ENCODE results near the gene UNC80.

Gene UNC80

GRCh38 chr2:209974576-209974975 is 202.9 kb downstream of the UNC80 start:
- no peak for ATAC-seq
- DNase-seq: no peak

DNA sequence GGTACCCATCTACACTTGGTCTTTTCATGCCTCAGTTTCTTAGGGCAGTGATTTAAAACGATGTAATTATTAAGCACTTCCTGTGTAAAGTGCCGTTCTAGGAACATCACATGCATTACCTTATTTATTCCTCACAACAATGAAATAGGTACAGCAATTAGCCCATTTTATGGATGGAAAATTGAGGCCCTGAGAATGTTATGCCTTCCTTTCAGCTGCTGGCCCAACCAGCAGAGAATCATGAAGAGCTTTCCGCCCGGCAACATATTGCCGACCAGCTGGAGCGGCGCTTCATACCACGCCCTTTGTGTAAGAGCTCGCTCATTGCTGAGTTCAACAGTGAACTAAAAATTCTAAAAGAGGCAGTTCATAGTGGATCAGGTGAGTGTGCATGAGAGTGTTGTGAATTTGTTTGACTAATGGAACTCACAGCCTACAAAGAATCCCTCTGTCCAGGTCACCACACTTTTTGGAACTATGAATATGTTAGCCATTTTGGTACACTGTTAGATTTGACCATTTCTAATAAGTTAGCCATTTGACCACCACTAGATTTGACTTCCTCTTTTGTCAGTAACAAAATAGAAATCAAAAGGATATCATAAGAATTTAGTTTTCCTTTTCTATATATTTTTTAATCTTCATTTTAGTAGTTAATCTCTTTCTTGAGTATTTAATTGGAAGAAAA is 205.2 kb downstream of the UNC80 start:
- DNase-seq (no peak), ATAC-seq (no peak)

GRCh38 chr2:209977386-209978239 is 206.0 kb downstream of the UNC80 start:
- ATAC-seq (no peak), DNase-seq (no peak)

DNA sequence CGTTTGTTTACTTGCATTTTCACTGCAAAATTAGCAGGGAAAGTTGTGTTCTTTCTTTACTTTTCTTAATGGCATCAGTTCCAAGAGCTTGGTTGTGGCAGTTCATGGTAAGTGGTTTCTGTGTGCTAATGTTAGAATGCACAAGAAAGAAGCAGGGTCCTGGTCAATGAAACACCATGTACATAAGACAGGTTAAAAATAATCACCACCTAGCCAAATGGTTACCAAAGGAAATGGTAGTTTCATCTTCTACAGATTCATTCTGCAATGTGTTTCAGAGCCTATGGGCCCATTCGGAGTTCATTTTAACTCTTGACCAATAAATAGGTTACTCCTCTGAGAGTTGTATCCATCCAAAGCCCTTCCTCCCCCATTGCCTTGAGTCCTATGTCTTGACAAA is 212.7 kb downstream of the UNC80 start:
- no peak for ATAC-seq
- no peak for DNase-seq

DNA sequence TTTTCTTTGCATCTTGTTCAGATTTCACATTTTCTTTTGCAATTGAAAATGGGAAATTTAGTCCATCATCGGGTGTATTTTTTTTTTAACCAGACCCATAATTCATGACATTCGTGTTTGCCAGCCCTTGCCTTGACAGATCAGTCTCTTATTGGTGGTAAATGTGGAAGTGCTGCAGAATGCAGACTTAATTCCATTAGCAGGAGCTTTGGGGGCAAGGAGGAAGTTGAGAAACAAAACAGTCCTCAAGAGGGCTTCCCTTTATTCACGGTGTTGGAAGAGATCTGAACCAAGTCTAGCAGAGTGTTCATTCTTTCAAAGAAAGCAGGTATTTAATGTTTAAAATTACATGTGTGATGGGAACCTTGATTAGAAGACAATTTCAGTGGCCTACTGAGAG is 214.2 kb downstream of the UNC80 start:
- no peak for DNase-seq
- ATAC-seq: no peak

DNA sequence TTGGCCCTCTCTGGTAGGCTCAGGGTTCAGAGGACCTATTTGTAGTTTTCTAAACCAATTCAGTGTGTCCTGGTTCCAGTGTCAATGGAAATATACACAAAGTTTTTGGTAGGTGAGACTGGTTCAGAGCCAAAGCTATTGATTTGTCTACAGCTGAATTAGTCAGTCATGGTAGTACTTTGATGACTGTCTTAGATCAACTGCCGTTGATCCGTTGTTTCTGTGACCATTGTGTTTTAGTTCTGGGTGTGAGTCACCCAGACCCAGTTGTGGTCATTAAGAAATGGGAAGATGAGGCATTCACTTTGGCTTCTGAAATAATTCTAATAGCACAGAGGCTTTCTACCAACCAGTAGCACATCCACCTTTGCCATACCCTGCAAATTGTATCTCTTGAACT is 214.8 kb downstream of the UNC80 start:
- no peak for DNase-seq
- no peak for ATAC-seq

DNA sequence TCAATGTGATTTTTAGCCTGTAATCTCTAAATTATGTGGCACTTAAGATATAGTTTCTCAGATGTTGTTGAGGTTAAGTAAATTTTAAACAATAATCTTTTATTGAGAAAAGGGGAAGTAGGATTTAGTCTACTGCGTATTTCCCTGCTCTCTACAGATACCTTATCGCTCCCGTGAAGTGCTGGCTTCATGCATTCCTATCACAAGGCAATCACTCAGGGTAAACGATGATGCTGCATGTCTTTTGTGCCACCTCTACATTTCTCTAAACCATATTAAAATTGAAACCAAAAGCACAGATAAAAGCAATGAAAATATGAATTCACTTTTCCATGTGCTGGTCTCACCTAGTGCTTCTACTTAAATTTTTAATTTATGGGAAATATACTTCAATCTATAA is 216.4 kb downstream of the UNC80 start:
- DNase-seq: no peak
- peak; percentile 65 for ATAC-seq

DNA sequence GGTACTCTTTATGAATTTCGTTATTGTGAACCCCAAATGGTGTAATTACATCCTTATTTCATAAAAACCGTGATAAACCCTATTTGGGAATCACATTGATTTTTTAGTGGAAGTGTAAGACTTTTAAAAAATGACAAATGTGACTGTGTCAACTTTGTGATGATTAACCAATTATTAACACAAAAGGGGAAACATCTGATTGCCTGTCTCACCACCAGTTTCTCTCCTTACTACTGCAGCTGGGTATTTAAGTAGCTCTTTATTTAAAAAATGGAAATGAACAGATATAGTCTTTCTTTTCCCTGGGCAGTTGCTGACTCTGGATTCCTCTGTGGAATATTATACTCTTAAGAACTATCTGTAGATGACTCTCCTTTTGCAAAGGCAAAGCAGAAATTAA is 219.2 kb downstream of the UNC80 start:
- no peak for DNase-seq
- no peak for ATAC-seq

- DNase-seq (no peak), ATAC-seq (no peak)
These were observed 222.3 kb downstream of the UNC80 start for GRCh38 chr2:209993968-209994367.

DNA sequence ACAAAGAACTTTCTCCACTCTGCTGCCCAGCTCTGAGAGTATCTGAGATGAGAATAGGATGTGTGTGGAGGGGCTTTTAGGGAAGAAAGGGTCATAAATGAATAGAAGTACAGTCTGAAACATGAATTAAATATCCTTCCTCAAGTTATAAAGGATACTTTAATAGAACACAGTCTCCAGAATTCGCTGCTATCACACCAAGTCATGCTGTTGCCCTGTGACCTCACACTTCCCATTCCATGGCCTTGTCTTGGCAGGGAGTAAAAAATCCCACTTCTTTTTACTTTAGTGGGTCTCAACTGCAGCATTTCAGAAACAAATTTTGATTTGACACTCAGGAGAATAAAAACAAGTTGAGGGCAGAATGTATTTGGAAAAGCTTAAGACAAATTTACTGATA is 227.0 kb downstream of the UNC80 start:
- ATAC-seq (no peak), DNase-seq (no peak)

DNA sequence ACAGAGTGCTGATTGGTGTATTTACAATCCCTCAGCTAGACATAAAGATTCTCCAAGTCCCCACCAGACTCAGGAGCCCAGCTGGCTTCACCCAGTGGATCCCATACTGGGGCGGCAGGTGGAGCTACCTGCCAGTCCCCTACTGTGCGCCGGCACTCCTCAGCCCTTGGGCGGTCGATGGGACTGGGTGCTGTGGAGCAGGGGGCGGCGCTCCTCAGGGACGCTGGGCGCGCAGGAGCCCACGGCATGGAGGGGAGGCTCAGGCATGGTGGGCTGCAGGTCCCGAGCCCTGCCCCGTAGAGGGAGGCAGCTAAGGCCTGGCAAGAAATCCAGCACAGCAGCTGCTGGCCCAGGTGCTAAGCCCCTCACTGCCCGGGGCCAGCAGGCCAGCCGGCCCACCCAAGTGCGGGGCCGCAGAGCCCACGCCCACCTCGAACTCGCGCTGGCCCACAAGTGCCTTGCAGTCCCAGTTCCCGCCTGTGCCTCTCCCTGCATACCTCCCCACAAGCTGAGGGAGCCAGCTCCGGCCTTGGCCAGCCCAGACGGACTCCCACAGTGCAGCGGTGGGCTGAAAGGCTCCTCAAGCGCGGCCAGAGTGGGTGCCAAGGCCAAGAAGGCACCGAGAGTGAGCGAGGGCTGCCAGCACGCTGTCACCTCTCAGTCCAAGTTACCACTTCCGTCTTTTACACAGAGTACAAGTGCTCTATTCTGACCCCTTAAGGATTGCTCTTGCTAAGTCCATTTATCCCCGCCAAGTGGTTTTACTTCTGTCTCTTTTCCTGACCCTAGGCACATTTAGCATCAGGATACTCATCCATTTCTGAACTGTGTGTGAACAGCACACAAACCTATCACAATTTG is 229.1 kb downstream of the UNC80 start:
- ATAC-seq: no peak
- DNase-seq: no peak

DNA sequence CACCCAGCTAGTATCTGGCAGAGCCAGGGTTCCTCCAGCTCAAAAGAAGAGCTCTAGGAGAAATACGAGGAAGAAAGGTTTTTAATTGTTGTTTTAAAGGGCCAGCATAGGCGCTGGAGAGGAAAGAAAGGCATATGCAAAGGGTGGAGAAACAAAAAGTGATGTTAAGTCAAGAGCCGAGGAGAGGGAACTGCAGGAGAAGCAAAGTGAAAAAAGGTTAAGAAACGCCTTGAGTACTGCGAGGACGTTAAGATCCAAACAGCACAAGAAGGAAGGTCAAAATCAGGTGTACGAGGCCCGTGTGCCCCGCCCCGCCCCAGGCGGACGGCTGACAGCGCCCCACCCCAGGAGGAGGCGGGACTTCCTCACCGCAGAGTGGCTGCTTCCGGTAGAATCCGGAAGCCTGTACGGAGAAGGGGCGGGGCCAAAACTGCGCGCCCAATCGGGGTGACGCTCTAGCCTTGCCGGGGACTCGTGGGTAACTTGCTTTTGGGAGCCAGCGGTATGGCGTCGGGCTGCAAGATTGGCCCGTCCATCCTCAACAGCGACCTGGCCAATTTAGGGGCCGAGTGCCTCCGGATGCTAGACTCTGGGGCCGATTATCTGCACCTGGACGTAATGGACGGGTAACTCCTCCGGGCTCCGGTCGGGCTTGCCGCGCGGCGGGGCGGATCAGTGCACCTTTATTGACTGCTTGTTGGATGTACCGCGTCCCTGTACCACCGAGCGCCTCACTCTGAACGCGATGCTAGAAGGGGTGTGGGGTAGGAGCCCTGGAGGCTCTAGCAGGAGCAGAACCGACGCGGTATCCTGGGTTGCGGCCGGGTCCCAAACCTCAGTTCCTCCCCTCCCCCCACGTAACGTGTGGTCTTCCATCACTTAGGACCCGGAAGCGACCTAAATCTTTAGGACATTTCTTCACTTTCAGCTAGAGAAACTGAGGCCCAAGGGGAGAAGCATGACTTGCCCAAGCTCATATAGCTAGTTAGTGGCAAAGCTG is 230.8 kb downstream of the UNC80 start, which contains the start of gene RPE:
RPE (plus strand) TSS at position 481 of the 1,000 bp plus-strand sequence; CDS start at position 505, 24 bp downstream.
- DNase-seq (peak; percentile 99), ATAC-seq (peak; percentile 99)

GRCh38 chr2:210003359-210003758 is 231.7 kb downstream of the UNC80 start:
- ATAC-seq (no peak), DNase-seq (no peak)

DNA sequence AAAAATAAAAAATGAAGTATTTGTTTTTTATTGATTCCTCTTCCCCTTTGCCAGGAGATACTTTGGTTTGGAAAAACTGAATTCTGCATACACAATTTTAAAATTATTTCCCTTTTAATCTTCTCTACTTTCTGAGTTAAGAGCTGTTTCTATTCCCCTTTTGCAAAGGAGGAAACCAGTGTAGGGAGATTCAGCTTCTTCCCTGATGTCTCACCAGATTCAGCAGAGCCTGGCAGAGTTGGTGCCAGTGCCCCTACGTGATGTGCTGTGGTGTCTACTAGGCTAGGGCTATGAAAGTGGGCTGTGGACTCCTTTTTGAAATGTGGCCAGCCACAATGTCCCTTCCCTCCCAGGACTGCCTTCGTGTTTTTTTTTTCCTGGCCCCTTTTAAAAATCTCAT is 233.2 kb downstream of the UNC80 start:
- DNase-seq (no peak), ATAC-seq (no peak)

DNA sequence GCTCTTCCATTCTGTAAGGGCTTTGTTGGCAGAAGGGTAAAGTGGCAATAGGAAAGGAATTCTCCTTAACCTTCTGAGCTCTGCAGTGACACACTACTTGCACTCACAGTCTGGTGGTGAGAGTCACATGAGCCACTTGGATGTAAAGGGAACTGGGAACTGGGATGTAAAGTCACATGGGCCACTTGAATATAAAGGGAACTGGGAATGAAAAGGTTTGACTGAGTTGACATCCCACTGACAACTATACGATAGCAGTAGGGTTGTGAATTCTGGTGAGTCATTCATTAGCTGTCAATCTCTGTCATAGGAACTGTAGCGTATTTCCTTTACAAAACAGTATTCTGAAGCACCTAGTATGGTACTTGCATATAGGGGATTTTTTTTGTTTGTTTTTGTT is 236.3 kb downstream of the UNC80 start:
- DNase-seq: no peak
- ATAC-seq: no peak

DNA sequence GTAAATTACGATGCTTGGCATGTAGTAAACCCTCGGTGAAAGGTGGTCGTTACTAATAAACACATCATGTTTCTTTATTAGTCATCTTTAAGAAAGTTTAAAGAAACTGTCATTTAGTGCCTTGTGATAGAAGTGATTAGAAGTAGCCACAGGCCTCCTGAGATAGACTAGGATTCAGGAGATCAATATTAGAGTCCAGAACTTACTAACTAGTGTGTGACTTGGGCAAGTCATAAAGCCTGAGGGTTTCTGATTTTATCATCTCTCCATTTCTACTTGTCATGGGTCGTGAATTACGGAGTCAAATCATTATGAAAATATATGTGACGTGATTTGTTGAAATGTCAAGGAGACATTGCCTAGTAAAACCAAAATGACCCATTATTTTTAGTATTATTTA is 237.5 kb downstream of the UNC80 start:
- ATAC-seq (peak; percentile 36), DNase-seq (no peak)

GRCh38 chr2:210009896-210010295 is 238.3 kb downstream of the UNC80 start:
- ATAC-seq (no peak), DNase-seq (no peak)

DNA sequence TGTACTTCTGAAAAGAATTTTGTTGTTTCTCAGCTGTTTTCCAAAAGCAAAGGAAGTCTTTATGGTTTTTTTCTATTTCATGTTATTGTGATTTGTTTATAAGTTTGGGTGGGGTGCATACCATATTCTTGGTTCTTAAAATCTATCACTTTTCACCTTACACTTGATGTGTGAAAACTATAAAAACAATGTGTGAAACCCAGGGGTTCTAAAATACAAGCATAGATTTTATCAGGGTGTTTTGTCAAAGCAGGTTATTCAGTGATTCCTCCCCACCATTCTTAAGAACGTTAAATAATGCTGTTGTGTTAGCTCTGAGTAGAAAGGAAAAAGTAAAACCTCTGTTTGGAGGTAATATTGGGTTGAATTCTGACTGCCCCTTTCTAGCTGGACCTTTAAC is 248.5 kb downstream of the UNC80 start:
- no peak for DNase-seq
- ATAC-seq: no peak

- DNase-seq: no peak
These were observed 251.2 kb downstream of the UNC80 start for GRCh38 chr2:210022824-210023223.

DNA sequence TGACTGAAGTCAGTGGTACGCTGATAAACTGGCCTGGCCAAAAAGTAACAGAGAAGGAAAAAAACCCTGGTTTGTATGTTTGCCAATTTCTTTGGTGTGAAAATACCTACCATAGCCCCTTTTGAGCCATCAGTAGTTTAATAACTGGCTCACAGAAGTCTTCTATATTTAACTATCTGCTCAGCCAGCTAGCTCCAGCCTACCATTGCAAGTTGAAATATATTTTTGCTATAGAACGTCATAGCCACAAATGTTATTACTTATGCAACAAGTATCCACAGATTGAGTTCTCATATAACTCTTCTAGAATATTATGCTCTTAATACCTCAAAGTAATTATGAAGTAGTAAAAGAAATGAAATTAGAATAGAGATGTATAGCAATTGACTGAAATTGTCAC is 256.0 kb downstream of the UNC80 start:
- DNase-seq: no peak

More at GRCh38 chr2:210022824-210023223, 251.2 kb downstream of the UNC80 start:
- no peak for ATAC-seq

GRCh38 chr2:210028178-210028577 is 256.5 kb downstream of the UNC80 start:
- ATAC-seq (no peak), DNase-seq (no peak)

More for the DNA sequence above, 256.0 kb downstream of the UNC80 start:
- no peak for ATAC-seq
